GM23248 (cell line): Measurements from ENCODE around the gene CCDC90B.

Experiments
- EZH2 ChIP-seq: fragments of 200-600 bp; sonication (generic); IDR thresholded peaks from 2 replicates; pipeline ENCODE4 v1.6.1; 2018; ENCODE audit warnings: antibody characterized with exemption, mild to moderate bottlenecking; ENCODE audit not compliant: insufficient read depth, poor library complexity, severe bottlenecking
- EZH2phosphoT487 ChIP-seq: fragments of 200-600 bp; sonication (generic); IDR thresholded peaks from 2 replicates; pipeline ENCODE4 v1.6.1; 2018; ENCODE audit warnings: antibody characterized with exemption, moderate library complexity, mild to moderate bottlenecking, low read depth; ENCODE audit not compliant: insufficient read depth

GRCh38 chr11:83241291-83241946 is 44.7 kb downstream of the CCDC90B start:
- TF ChIP-seq EZH2phosphoT487 (no peak), EZH2 (no peak)
